Left ventricle myocardium inferior (tissue), 1 donor: ENCODE results near the gene C1QTNF4. TPM values are rescaled to one million over a fixed set of nuclear protein-coding genes. Genes with fewer than 3 reads are reported as not detected.
A peak's percentile ranks its signal among the peaks of the same experiment; 100 is the strongest.

ENCODE experiments used
- DNase-seq: peaks from one replicate; pipeline ENCODE4 v3.0.0-alpha.2; 2020
- H3K27ac ChIP-seq: fragments of 200-600 bp; replicated peaks from 2 replicates; pipeline ENCODE4 v1.8.0; 2021
- H3K27me3 ChIP-seq: fragments of 200-600 bp; 2 replicates; pipeline ENCODE4 v1.8.0; 2021; ENCODE audit warnings: low read depth
- H3K36me3 ChIP-seq: fragments of 200-600 bp; 2 replicates; pipeline ENCODE4 v1.8.0; 2021
- H3K4me1 ChIP-seq: fragments of 200-600 bp; 2 replicates; pipeline ENCODE4 v1.8.0; 2021
- H3K4me3 ChIP-seq: fragments of 200-600 bp; 2 replicates; pipeline ENCODE4 v1.8.0; 2021; ENCODE audit warnings: mild to moderate bottlenecking, moderate library complexity
- H3K9me3 ChIP-seq: fragments of 200-600 bp; replicated peaks from 2 replicates; pipeline ENCODE4 v1.8.0; 2021
- intact Hi-C: fragments of 100-400 bp; cut with micrococcal nuclease; formaldehyde crosslinking; loops from one replicate; pipeline ENCODE4 v1.11.0; 2022
- total RNA-seq: library from RNA; stranded (reverse); fragmentation: NEBNext Ultra II Directional; extraction: Animal tissue kit (Norgen Biotek cat#: 25700); gene quantifications from one replicate; pipeline ENCODE4 v1.2.1, GENCODE V29; 2021
- TF ChIP-seq, protein P1 (sequence below): fragments of 200-600 bp; IDR thresholded peaks from 2 replicates; pipeline ENCODE4 v1.8.0; 2021; ENCODE audit warnings: antibody characterized with exemption, mild to moderate bottlenecking, borderline replicate concordance
- donor health status: DM: no; HTN: yes; CAD: no; lungs with severe emphysema.

C1QTNF4 gene
- total RNA-seq, 1 donor from 2014 or later = 0.58 TPM

GRCh38 chr11:47615249-47615648 lies 21.0 kb upstream of the C1QTNF4 start:
- H3K4me3 ChIP-seq = no peak overlapping the region
- intact Hi-C loops = loop anchor here (10.0 kb wide), 1 partner anchor 150 kb away; no protein-coding TSS in a partner anchor
- H3K27ac ChIP-seq = no peak overlapping the region
- no peaks in the 10 kb centered on the region for H3K27me3 ChIP-seq
- TF ChIP-seq, protein P1, sequence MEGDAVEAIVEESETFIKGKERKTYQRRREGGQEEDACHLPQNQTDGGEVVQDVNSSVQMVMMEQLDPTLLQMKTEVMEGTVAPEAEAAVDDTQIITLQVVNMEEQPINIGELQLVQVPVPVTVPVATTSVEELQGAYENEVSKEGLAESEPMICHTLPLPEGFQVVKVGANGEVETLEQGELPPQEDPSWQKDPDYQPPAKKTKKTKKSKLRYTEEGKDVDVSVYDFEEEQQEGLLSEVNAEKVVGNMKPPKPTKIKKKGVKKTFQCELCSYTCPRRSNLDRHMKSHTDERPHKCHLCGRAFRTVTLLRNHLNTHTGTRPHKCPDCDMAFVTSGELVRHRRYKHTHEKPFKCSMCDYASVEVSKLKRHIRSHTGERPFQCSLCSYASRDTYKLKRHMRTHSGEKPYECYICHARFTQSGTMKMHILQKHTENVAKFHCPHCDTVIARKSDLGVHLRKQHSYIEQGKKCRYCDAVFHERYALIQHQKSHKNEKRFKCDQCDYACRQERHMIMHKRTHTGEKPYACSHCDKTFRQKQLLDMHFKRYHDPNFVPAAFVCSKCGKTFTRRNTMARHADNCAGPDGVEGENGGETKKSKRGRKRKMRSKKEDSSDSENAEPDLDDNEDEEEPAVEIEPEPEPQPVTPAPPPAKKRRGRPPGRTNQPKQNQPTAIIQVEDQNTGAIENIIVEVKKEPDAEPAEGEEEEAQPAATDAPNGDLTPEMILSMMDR = no peak
- no peaks in the 10 kb centered on the region for H3K9me3 ChIP-seq
- H3K4me1 ChIP-seq = peaks cover 20% of the 10 kb centered on the region
- H3K36me3 ChIP-seq = peaks cover 36% of the 10 kb centered on the region
- DNase-seq = no peak

GRCh38 chr11:47611348-47611794 lies 17.2 kb upstream of the C1QTNF4 start:
- TF ChIP-seq, protein P1 = no peak
- Histone ChIP-seq H3K4me1 (peaks cover 32% of the 10 kb centered on the region), H3K27ac (peak overlapping the region; percentile 9), H3K27me3 (no peaks in the 10 kb centered on the region), H3K36me3 (peaks cover 4% of the 10 kb centered on the region), H3K4me3 (no peak overlapping the region), H3K9me3 (no peaks in the 10 kb centered on the region)
- no peak for DNase-seq
- intact Hi-C loops = loop anchor here (10.0 kb wide), 1 partner anchor 147 kb away; no protein-coding TSS in a partner anchor

DNA sequence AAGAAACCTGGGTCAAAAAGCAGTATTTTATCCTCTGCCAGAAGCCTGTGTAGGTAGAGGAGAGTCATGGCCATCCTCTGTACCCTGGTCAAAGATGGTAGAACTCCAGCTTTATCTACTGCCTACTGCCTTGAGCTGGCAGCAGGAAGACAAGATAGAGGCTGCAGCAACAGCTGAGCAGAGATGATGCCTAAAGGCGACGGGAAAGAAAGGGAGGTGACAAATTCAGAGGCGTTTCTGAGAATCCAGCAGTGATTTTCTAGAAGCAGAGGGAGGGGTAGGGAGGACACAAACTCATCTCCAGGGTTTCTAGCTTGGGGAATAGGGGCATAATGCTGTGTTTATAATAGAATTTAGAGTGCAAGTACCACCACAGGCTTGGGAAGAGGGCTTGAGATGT lies 15.5 kb upstream of the C1QTNF4 start:
- Histone ChIP-seq H3K27ac (no peak overlapping the region), H3K27me3 (no peaks in the 10 kb centered on the region), H3K36me3 (no peaks in the 10 kb centered on the region), H3K4me1 (peaks cover 41% of the 10 kb centered on the region), H3K9me3 (no peaks in the 10 kb centered on the region), H3K4me3 (no peak overlapping the region)
- intact Hi-C loops = loop anchor here (10.0 kb wide), 1 partner anchor 145 kb away; no protein-coding TSS in a partner anchor
- DNase-seq = no peak
- TF ChIP-seq, protein P1 = no peak

DNA sequence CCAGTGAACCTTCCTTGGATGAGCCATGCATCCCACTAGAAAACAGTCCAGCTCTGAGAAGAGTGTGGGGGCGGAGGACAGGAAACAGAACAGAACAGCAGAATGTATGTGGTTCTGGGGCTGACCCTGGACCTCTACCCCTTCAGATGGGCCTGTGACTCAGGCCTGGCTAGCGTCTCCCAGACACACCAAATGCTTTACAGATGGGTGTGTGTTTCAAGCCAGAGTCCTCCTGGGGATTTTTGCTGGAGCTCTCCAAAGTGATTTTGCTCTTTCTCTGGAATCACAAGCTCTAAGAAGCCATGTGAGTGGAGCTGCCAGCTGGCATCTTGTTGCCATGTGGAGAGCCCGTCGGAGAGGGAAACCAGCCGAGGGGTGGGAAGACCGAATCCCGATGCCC lies 13.2 kb upstream of the C1QTNF4 start:
- no peak for DNase-seq

GRCh38 chr11:47606731-47607130 lies 12.5 kb upstream of the C1QTNF4 start:
- H3K4me1 ChIP-seq = peaks cover 41% of the 10 kb centered on the region
- no peak overlapping the region for H3K4me3 ChIP-seq
- H3K27ac ChIP-seq = peak overlapping the region; percentile 32
- no peaks in the 10 kb centered on the region for H3K9me3 ChIP-seq
- TF ChIP-seq, protein P1 = no peak
- H3K36me3 ChIP-seq = no peaks in the 10 kb centered on the region
- peak; percentile 41 for DNase-seq
- no peaks in the 10 kb centered on the region for H3K27me3 ChIP-seq
- intact Hi-C loops = no loop called here

More for the DNA sequence above, 13.2 kb upstream of the C1QTNF4 start:
- TF ChIP-seq, protein P1 = no peak
- no peaks in the 10 kb centered on the region for H3K36me3 ChIP-seq
- no peak overlapping the region for H3K4me3 ChIP-seq
- intact Hi-C loops = no loop called here
- H3K27me3 ChIP-seq = no peaks in the 10 kb centered on the region
- H3K9me3 ChIP-seq = no peaks in the 10 kb centered on the region
- H3K27ac ChIP-seq = peak overlapping the region; percentile 32
- peaks cover 41% of the 10 kb centered on the region for H3K4me1 ChIP-seq
